ENCODE measurements around the gene NFIB. TPM values are rescaled to one million over a fixed set of nuclear protein-coding genes. Genes with fewer than 3 reads are reported as not detected.

NFIB gene
- total RNA-seq, 1 experiment from 2014 or later: 12.5 TPM

- TF ChIP-seq SOX15 (CRISPR knock-in tag; IDR thresholded peaks at IDR 0.05): no peak
Observed at GRCh38 chr9:14279671-14280070, 34.3 kb downstream of the NFIB start (continued).

GRCh38 chr9:14278291-14278721 lies 35.6 kb downstream of the NFIB start:
- H3K27me3 Mint-ChIP-seq (ENCODE audit: low read depth): no peaks in the 10 kb centered on the region
- CTCF ChIA-PET: no interaction called here
- H3K4me1 Mint-ChIP-seq: peaks cover 54% of the 10 kb centered on the region
- H3K27ac Mint-ChIP-seq: no peak overlapping the region
- no peak for TF ChIP-seq ZNF425 (CRISPR knock-in tag; conservative IDR thresholded peaks at IDR 0.05)
- no peak for TF ChIP-seq ZSCAN18 (CRISPR knock-in tag; IDR thresholded peaks at IDR 0.05)
- TF ChIP-seq GRHL2 (CRISPR knock-in tag; IDR thresholded peaks at IDR 0.05; ENCODE audit: insufficient replicate concordance, severe bottlenecking): no peak
- TF ChIP-seq CREM (CRISPR knock-in tag; IDR thresholded peaks at IDR 0.05): no peak
- TF ChIP-seq FOXK1 (CRISPR knock-in tag; IDR thresholded peaks at IDR 0.05): no peak
- TF ChIP-seq ERG (CRISPR knock-in tag; IDR thresholded peaks at IDR 0.05): no peak
- TF ChIP-seq SMAD3 (CRISPR knock-in tag; IDR thresholded peaks at IDR 0.05; ENCODE audit: borderline replicate concordance): no peak
- no peak for TF ChIP-seq CTCF (IDR thresholded peaks at IDR 0.05)
- no peak for TF ChIP-seq ZNF263 (CRISPR knock-in tag; IDR thresholded peaks at IDR 0.05; ENCODE audit: low read depth)
- no peak for TF ChIP-seq ATF2 (CRISPR knock-in tag; IDR thresholded peaks at IDR 0.05; ENCODE audit: borderline replicate concordance, low read depth)
- no peak for TF ChIP-seq TCF7 (CRISPR knock-in tag; IDR thresholded peaks at IDR 0.05; ENCODE audit: low read depth)
- TF ChIP-seq AFF4 (CRISPR knock-in tag; IDR thresholded peaks at IDR 0.05; ENCODE audit: borderline replicate concordance): no peak
- no peak for TF ChIP-seq HMGXB4 (CRISPR knock-in tag; IDR thresholded peaks at IDR 0.05)
- TF ChIP-seq MXD4 (CRISPR knock-in tag; IDR thresholded peaks at IDR 0.05; ENCODE audit: borderline replicate concordance): no peak
- TF ChIP-seq ZNF219 (CRISPR knock-in tag; IDR thresholded peaks at IDR 0.05; ENCODE audit: borderline replicate concordance): no peak
- H3K4me3 Mint-ChIP-seq: no peak overlapping the region
- H3K36me3 Mint-ChIP-seq: no peaks in the 10 kb centered on the region
- ATAC-seq (no peak), DNase-seq (ENCODE audit: low spot score) (no peak)
- H3K9me3 Mint-ChIP-seq: no peaks in the 10 kb centered on the region
- POLR2A ChIA-PET: no interaction called here
